IMR-90 (cell line): ENCODE data around the gene CHMP4A. TPM values are rescaled to one million over a fixed set of nuclear protein-coding genes. Genes with fewer than 3 reads are reported as not detected.

Experiments used
- ATAC-seq: fragments of 200-7000 bp; cut with Tn5 transposase; 2 replicates; pipeline ENCODE4 v1.9.1; 2020; ENCODE audit warnings: low read depth, mild to moderate bottlenecking, moderate library complexity
- BruUV-seq: library from RNA; stranded (reverse); fragments of 400-500 nt; replicated peaks from 2 replicates; lab custom pipeline; 2021; lab: Mats Ljungman, UMichigan
- CTCF ChIA-PET: fragments of 300-600 bp; formaldehyde crosslinking; extraction: SDS; loops from one replicate; lab custom pipeline; 2021; ENCODE audit warnings: antibody characterized with exemption; lab: Yijun Ruan, JAX
- POLR2A ChIA-PET: fragments of 300-600 bp; sonication (Branson Sonifier 250); formaldehyde crosslinking; loops from one replicate; lab custom pipeline; 2022; ENCODE audit warnings: antibody characterized with exemption; ENCODE audit not compliant: unreplicated experiment; lab: Charles Lee
- DNase-seq: peaks from one replicate; pipeline ENCODE4 v3.0.0; 2013
- H2AFZ ChIP-seq: replicated peaks from 2 replicates; pipeline ENCODE3; 2013; ENCODE audit warnings: low read length, mild to moderate bottlenecking; ENCODE audit not compliant: poor library complexity
- H2AK5ac ChIP-seq: 2 replicates; pipeline ENCODE4 v1.6.1; 2013; ENCODE audit warnings: low read depth, low read length, inconsistent platforms
- H2AK9ac ChIP-seq: replicated peaks from 2 replicates; pipeline ENCODE3; 2013; ENCODE audit warnings: mild to moderate bottlenecking, low read depth, low read length, moderate library complexity; ENCODE audit not compliant: poor library complexity
- H2BK120ac ChIP-seq: 2 replicates; pipeline ENCODE4 v1.6.1; 2013; ENCODE audit warnings: low read depth, low read length, inconsistent platforms
- H2BK15ac ChIP-seq: 3 replicates; pipeline ENCODE4 v1.6.1; 2013; ENCODE audit warnings: low read depth, low read length, inconsistent platforms
- H2BK20ac ChIP-seq: 2 replicates; pipeline ENCODE4 v1.6.1; 2013; ENCODE audit warnings: low read depth, mild to moderate bottlenecking, inconsistent platforms, low read length, moderate library complexity
- H2BK5ac ChIP-seq: 2 replicates; pipeline ENCODE4 v1.6.1; 2013; ENCODE audit warnings: mild to moderate bottlenecking, low read depth, low read length, inconsistent platforms; ENCODE audit not compliant: poor library complexity, severe bottlenecking
- H3K14ac ChIP-seq: replicated peaks from 2 replicates; pipeline ENCODE4 v1.6.1; 2013; ENCODE audit warnings: low read depth, low read length, inconsistent platforms
- H3K18ac ChIP-seq: 2 replicates; pipeline ENCODE4 v1.6.1; 2013; ENCODE audit warnings: low read depth, low read length, control low read depth
- H3K23ac ChIP-seq: 2 replicates; pipeline ENCODE4 v1.6.1; 2013; ENCODE audit warnings: low read depth, low read length, inconsistent platforms
- H3K27ac ChIP-seq: 2 replicates; pipeline ENCODE4 v1.5.1; 2013; ENCODE audit warnings: mild to moderate bottlenecking, control low read depth, low read length; ENCODE audit not compliant: insufficient read depth
- H3K27me3 ChIP-seq: 2 replicates; pipeline ENCODE4 v1.6.1; 2013; ENCODE audit warnings: low read length; ENCODE audit not compliant: control insufficient read depth, insufficient read depth
- H3K36me3 ChIP-seq: 2 replicates; pipeline ENCODE4 v1.6.1; 2013; ENCODE audit warnings: low read length, mixed read lengths; ENCODE audit not compliant: control insufficient read depth, insufficient read depth
- H3K4ac ChIP-seq: 2 replicates; pipeline ENCODE4 v1.6.1; 2013; ENCODE audit warnings: low read depth, low read length, inconsistent platforms
- H3K4me1 ChIP-seq: 2 replicates; pipeline ENCODE4 v1.6.1; 2013; ENCODE audit warnings: low read length, mixed read lengths; ENCODE audit not compliant: control insufficient read depth, insufficient read depth
- H3K4me2 ChIP-seq: 2 replicates; pipeline ENCODE4 v1.6.1; 2013; ENCODE audit warnings: low read depth, mild to moderate bottlenecking, control low read depth, low read length, moderate library complexity
- H3K4me3 ChIP-seq: 2 replicates; pipeline ENCODE4 v1.5.1; 2013; ENCODE audit warnings: low read depth, mild to moderate bottlenecking, control low read depth, low read length, moderate library complexity; ENCODE audit not compliant: insufficient read depth
- H3K56ac ChIP-seq: 2 replicates; pipeline ENCODE4 v1.6.1; 2013; ENCODE audit warnings: low read length, inconsistent platforms; ENCODE audit not compliant: insufficient read depth; ENCODE audit errors: extremely low read depth
- H3K79me1 ChIP-seq, 2 experiments: 2 replicates each; pipeline ENCODE4 v1.6.1; 2013; ENCODE audit warnings: low read length in 2 of 2, inconsistent platforms in 1 of 2, low read depth in 1 of 2
- H3K9ac ChIP-seq: 2 replicates; pipeline ENCODE4 v1.6.1; 2013; ENCODE audit warnings: low read depth, low read length, control low read depth
- H3K9me1 ChIP-seq: 2 replicates; pipeline ENCODE4 v1.6.1; 2013; ENCODE audit warnings: low read length, inconsistent platforms; ENCODE audit not compliant: insufficient read depth
- H3K9me3 ChIP-seq: 2 replicates; pipeline ENCODE4 v1.6.1; 2013; ENCODE audit warnings: low read length; ENCODE audit not compliant: control insufficient read depth, insufficient read depth
- H4K20me1 ChIP-seq: 2 replicates; pipeline ENCODE4 v1.6.1; 2013; ENCODE audit warnings: low read length, inconsistent platforms; ENCODE audit not compliant: insufficient read depth
- H4K5ac ChIP-seq: 2 replicates; pipeline ENCODE4 v1.6.1; 2013; ENCODE audit warnings: mild to moderate bottlenecking, low read depth, low read length, control low read depth
- H4K8ac ChIP-seq, 2 experiments: 2 replicates each; pipeline ENCODE4 v1.6.1; 2013; ENCODE audit warnings: low read depth in 2 of 2, low read length in 2 of 2, control low read depth in 1 of 2, inconsistent platforms in 1 of 2
- H4K91ac ChIP-seq: 2 replicates; pipeline ENCODE4 v1.6.1; 2013; ENCODE audit warnings: low read depth, low read length, inconsistent platforms; ENCODE audit not compliant: insufficient read depth
- CHD1 ChIP-seq: IDR thresholded peaks from 2 replicates; pipeline ENCODE4 v1.6.1; 2012; ENCODE audit warnings: low read depth, low read length, improper control_type of control experiment
- CTCF ChIP-seq: conservative IDR thresholded peaks from 2 replicates; pipeline ENCODE4 v1.5.1; 2012; ENCODE audit warnings: mild to moderate bottlenecking, low read depth, low read length, improper control_type of control experiment
- FOS ChIP-seq: fragments of 150-350 bp; IDR thresholded peaks from 2 replicates; pipeline ENCODE4 v1.6.1; 2016; ENCODE audit warnings: low read depth, low read length
- MAFK ChIP-seq: IDR thresholded peaks from 2 replicates; pipeline ENCODE4 v1.6.1; 2012; ENCODE audit warnings: low read depth, low read length, improper control_type of control experiment
- MAZ ChIP-seq: IDR thresholded peaks from 2 replicates; pipeline ENCODE4 v1.6.1; 2012; ENCODE audit warnings: low read depth, mild to moderate bottlenecking, low read length, improper control_type of control experiment, moderate library complexity, borderline replicate concordance
- MXI1 ChIP-seq: IDR thresholded peaks from 2 replicates; pipeline ENCODE4 v1.6.1; 2012; ENCODE audit warnings: low read depth, mild to moderate bottlenecking, low read length, moderate library complexity, borderline replicate concordance
- NFE2L2 ChIP-seq: fragments of 150-350 bp; IDR thresholded peaks from 2 replicates; pipeline ENCODE4 v1.6.1; 2016; ENCODE audit warnings: low read depth, mild to moderate bottlenecking, low read length
- POLR2A ChIP-seq: IDR thresholded peaks from 2 replicates; pipeline ENCODE4 v1.6.1; 2012; ENCODE audit warnings: mild to moderate bottlenecking, low read depth, low read length
- RAD21 ChIP-seq: IDR thresholded peaks from 2 replicates; pipeline ENCODE4 v1.6.1; 2012; ENCODE audit warnings: low read length, improper control_type of control experiment
- RCOR1 ChIP-seq: IDR thresholded peaks from 2 replicates; pipeline ENCODE4 v1.6.1; 2012; ENCODE audit warnings: mild to moderate bottlenecking, low read length, improper control_type of control experiment; ENCODE audit not compliant: insufficient replicate concordance
- RFX5 ChIP-seq: IDR thresholded peaks from 2 replicates; pipeline ENCODE4 v1.8.0; 2012; ENCODE audit warnings: low read depth, mild to moderate bottlenecking, low read length, moderate library complexity
- WGBS, 2 experiments: methylation state at CpG; one replicate each; pipeline versions ENCODE4 v1.1.5 to v1.1.7; 2013; ENCODE audit warnings: missing lambda C conversion rate in 2 of 2; ENCODE audit not compliant: insufficient read length in 1 of 2; ENCODE audit errors: extremely low coverage in 2 of 2; 5-methylcytosine and 5-hydroxymethylcytosine counted together
- dilution Hi-C: fragments of 300-500 bp; cut with HindIII; formaldehyde crosslinking; loops from one replicate; pipeline ENCODE4 v1.14.3; 2018; ENCODE audit warnings: low sequenced_read_pairs; ENCODE audit not compliant: unreplicated experiment
- in situ Hi-C: fragments of 300-500 bp; cut with MboI; formaldehyde crosslinking; loops from 3 replicates; pipeline ENCODE4 v1.14.3; 2019; ENCODE audit warnings: low sequenced_read_pairs, inconsistent platforms, mixed read lengths
- intact Hi-C: fragments of 100-400 bp; cut with micrococcal nuclease; formaldehyde crosslinking; loops from 2 replicates; pipeline ENCODE4 v1.10.0; 2022
- polyA plus RNA-seq, 3 experiments: library from polyadenylated mRNA; depleted of rRNA; stranded (reverse); fragments of >200 nt; gene quantifications; 2 replicates each; pipeline ENCODE4 v1.2.3, GENCODE V29; 2012; ENCODE audit warnings: low replicate concordance in 1 of 3
- total RNA-seq: library from RNA; depleted of rRNA; stranded (reverse); fragments of >200 nt; gene quantifications from 2 replicates; pipeline ENCODE4 v1.2.3, GENCODE V29; 2012
- TF ChIP-seq, protein P1 (sequence below): fragments of 150-350 bp; IDR thresholded peaks from 2 replicates; pipeline ENCODE4 v1.6.1; 2017; ENCODE audit warnings: mild to moderate bottlenecking, antibody characterized with exemption, low read length, low read depth
- TF ChIP-seq, protein P2 (sequence below): fragments of 150-350 bp; IDR thresholded peaks from 2 replicates; pipeline ENCODE4 v1.6.1; 2016; ENCODE audit warnings: low read depth, mild to moderate bottlenecking, low read length, moderate library complexity, borderline replicate concordance

The CHMP4A gene
- total and polyA plus RNA-seq, 2 of the 4 experiments (the other 2 are of a cell fraction), result 22.0 to 63.8 TPM

- TF ChIP-seq MXI1, result peak; percentile 100
- no peak for TF ChIP-seq RFX5
- 0 out of 2 replicates have a peak, but pooled peaks have one; percentile 23 for TF ChIP-seq NFE2L2
Measured at GRCh38 chr14:24188251-24189058, 24.8 kb downstream of the CHMP4A start, which contains the start of gene IPO4 (continued).

- no CpG with 5 or more reads among the region's 2 CpGs for WGBS, 2 experiments
- Histone ChIP-seq H3K9me1 (peaks cover 18% of the 10 kb centered on the region), H3K27me3 (no peaks in the 10 kb centered on the region), H4K91ac (no peak overlapping the region), H3K4me1 (peaks cover 4% of the 10 kb centered on the region), H3K18ac (no peak overlapping the region), H3K4ac (no peak overlapping the region), H2BK120ac (no peak overlapping the region), H3K4me2 (peak overlapping the region; percentile 78), H4K20me1 (no peaks in the 10 kb centered on the region), H4K5ac (no peak overlapping the region), H3K9me3 (no peaks in the 10 kb centered on the region), H4K8ac (no peak overlapping the region), H3K56ac (no peak overlapping the region), H2AK5ac (0 out of 2 replicates have a peak overlapping the region, but pooled peaks have one; percentile 15), H3K27ac (no peak overlapping the region), H2AK9ac (peak overlapping the region; percentile 99), H3K4me3 (no peak overlapping the region), H2BK5ac (no peak overlapping the region), H3K14ac (no peak overlapping the region), H2BK15ac (no peak overlapping the region), H3K9ac (0 out of 2 replicates have a peak overlapping the region, but pooled peaks have one; percentile 61), H2BK20ac (no peak overlapping the region), H3K36me3 (peaks cover 53% of the 10 kb centered on the region), H3K79me1 (peaks cover 17 to 64% of the 10 kb centered on the region in 2 experiments), H2AFZ (no peak overlapping the region), H3K23ac (0 out of 2 replicates have a peak overlapping the region, but pooled peaks have one; percentile 2)
- ATAC-seq, result no peak
- CTCF ChIA-PET, result no interaction called here
- no peak for DNase-seq
- POLR2A ChIA-PET, result no interaction called here
- in situ Hi-C loops, result no loop called here
- BruUV-seq, result no TSS peak
- intact Hi-C loops, result no loop called here
- dilution Hi-C loops, result no loop called here
- TF ChIP-seq FOS (no peak), POLR2A (no peak), RCOR1 (no peak), MAZ (no peak), CTCF (no peak), MAFK (no peak), RAD21 (no peak), MXI1 (no peak), CHD1 (no peak)
- TF ChIP-seq, protein P1, sequence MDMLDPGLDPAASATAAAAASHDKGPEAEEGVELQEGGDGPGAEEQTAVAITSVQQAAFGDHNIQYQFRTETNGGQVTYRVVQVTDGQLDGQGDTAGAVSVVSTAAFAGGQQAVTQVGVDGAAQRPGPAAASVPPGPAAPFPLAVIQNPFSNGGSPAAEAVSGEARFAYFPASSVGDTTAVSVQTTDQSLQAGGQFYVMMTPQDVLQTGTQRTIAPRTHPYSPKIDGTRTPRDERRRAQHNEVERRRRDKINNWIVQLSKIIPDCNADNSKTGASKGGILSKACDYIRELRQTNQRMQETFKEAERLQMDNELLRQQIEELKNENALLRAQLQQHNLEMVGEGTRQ, result no peak
- TF ChIP-seq, protein P2, sequence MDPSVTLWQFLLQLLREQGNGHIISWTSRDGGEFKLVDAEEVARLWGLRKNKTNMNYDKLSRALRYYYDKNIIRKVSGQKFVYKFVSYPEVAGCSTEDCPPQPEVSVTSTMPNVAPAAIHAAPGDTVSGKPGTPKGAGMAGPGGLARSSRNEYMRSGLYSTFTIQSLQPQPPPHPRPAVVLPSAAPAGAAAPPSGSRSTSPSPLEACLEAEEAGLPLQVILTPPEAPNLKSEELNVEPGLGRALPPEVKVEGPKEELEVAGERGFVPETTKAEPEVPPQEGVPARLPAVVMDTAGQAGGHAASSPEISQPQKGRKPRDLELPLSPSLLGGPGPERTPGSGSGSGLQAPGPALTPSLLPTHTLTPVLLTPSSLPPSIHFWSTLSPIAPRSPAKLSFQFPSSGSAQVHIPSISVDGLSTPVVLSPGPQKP, result no peak
Measured at GRCh38 chr14:24187539-24187915, 25.8 kb downstream of the CHMP4A start.
